Keratinocyte (primary cell): Measurements from ENCODE around the gene UVSSA. TPM values are rescaled to one million over a fixed set of nuclear protein-coding genes. Genes with fewer than 3 reads are reported as not detected.

Source experiments
- DNase-seq: peaks from one replicate; pipeline ENCODE4 v3.0.0-alpha.2; 2011; ENCODE audit warnings: low read depth, missing footprints, low spot score
- FAIRE-seq: peaks from 2 replicates; lab custom pipeline; 2011; peaks lifted over from hg19 to GRCh38; lab: Jason Lieb, UNC
- H2AFZ ChIP-seq: 2 replicates; pipeline ENCODE4 v1.6.0; 2012; ENCODE audit warnings: low read length, control low read depth, inconsistent platforms; ENCODE audit not compliant: control insufficient read depth
- H3K27ac ChIP-seq: 2 replicates; pipeline ENCODE4 v1.5.1; 2011; ENCODE audit warnings: low read length; ENCODE audit not compliant: control insufficient read depth, insufficient read depth
- H3K27me3 ChIP-seq: 3 replicates; pipeline ENCODE4 v1.6.0; 2011; ENCODE audit warnings: low read length; ENCODE audit not compliant: control insufficient read depth, insufficient read depth; ENCODE audit errors: extremely low read depth
- H3K36me3 ChIP-seq, 2 experiments: 2 replicates in 1 of 2; 3 replicates in 1 of 2; pipeline ENCODE4 v1.5.1; 2011; ENCODE audit warnings: low read length in 2 of 2, mild to moderate bottlenecking in 1 of 2; ENCODE audit not compliant: control insufficient read depth in 2 of 2, insufficient read depth in 2 of 2; ENCODE audit errors: extremely low read depth in 1 of 2
- H3K4me1 ChIP-seq: 3 replicates; pipeline ENCODE4 v1.5.1; 2011; ENCODE audit warnings: low read length; ENCODE audit not compliant: control insufficient read depth, insufficient read depth; ENCODE audit errors: extremely low read depth
- H3K4me2 ChIP-seq: 3 replicates; pipeline ENCODE4 v1.6.0; 2011; ENCODE audit warnings: low read depth, low read length; ENCODE audit not compliant: control insufficient read depth, insufficient read depth; ENCODE audit errors: extremely low read depth
- H3K4me3 ChIP-seq, 3 experiments: fragments of 200-600 bp in 1 of 3; sonication (generic) in 1 of 3; 2 replicates in 2 of 3; 3 replicates in 1 of 3; pipeline ENCODE4 v1.5.1; 2011 to 2016; ENCODE audit warnings: low read length in 3 of 3, mild to moderate bottlenecking in 3 of 3, control low read depth in 2 of 3, inconsistent platforms in 1 of 3, low read depth in 1 of 3, mixed read lengths in 1 of 3, mixed run types in 1 of 3, moderate library complexity in 1 of 3; ENCODE audit not compliant: control insufficient read depth in 2 of 3, insufficient read depth in 2 of 3; ENCODE audit errors: extremely low read depth in 1 of 3
- H3K79me2 ChIP-seq: 2 replicates; pipeline ENCODE4 v1.6.0; 2012; ENCODE audit warnings: low read length; ENCODE audit not compliant: control insufficient read depth, insufficient read depth
- H3K9ac ChIP-seq: 3 replicates; pipeline ENCODE4 v1.6.0; 2011; ENCODE audit warnings: low read length; ENCODE audit not compliant: control insufficient read depth, insufficient read depth; ENCODE audit errors: extremely low read depth
- H3K9me1 ChIP-seq: 3 replicates; pipeline ENCODE4 v1.6.0; 2011; ENCODE audit warnings: low read length; ENCODE audit not compliant: control insufficient read depth, insufficient read depth; ENCODE audit errors: extremely low read depth
- H3K9me3 ChIP-seq: 2 replicates; pipeline ENCODE4 v1.5.1; 2012; ENCODE audit warnings: low read depth, low read length; ENCODE audit not compliant: control insufficient read depth
- H4K20me1 ChIP-seq: 3 replicates; pipeline ENCODE4 v1.6.0; 2011; ENCODE audit warnings: low read length; ENCODE audit not compliant: control insufficient read depth, insufficient read depth; ENCODE audit errors: extremely low read depth
- EZH2 ChIP-seq: IDR thresholded peaks from one replicate; pipeline ENCODE4 v1.6.1; 2012; ENCODE audit warnings: inconsistent platforms, mild to moderate bottlenecking, low read length, moderate library complexity
- dilution Hi-C: fragments of 300-500 bp; cut with MboI; formaldehyde crosslinking; loops from one replicate; pipeline ENCODE4 v1.7.0; 2020; ENCODE audit warnings: low sequenced_read_pairs; ENCODE audit not compliant: extremely low pct_ligation_motif_present
- polyA plus RNA-seq, 5 experiments: library from polyadenylated mRNA; depleted of rRNA in 3 of 5; stranded (reverse) in 3 of 5; stranded (forward) in 1 of 5; unstranded in 1 of 5; fragments of >200 nt; gene quantifications; 1 replicate in 1 of 5; 2 replicates in 3 of 5; 3 replicates in 1 of 5; pipeline versions ENCODE4 v1.2.1 to v1.2.3, GENCODE V29; 2011 to 2012; ENCODE audit warnings: missing spikeins in 2 of 5, low read depth in 1 of 5, low replicate concordance in 1 of 5
- TF ChIP-seq, protein P1 (sequence below), 3 experiments: IDR thresholded peaks in 1 of 3; conservative IDR thresholded peaks in 1 of 3; optimal IDR thresholded peaks in 1 of 3; 2 replicates in 2 of 3; 3 replicates in 1 of 3; pipeline versions ENCODE3 to v1.5.1; 2011; ENCODE audit warnings: low read length in 3 of 3, mild to moderate bottlenecking in 3 of 3, moderate library complexity in 2 of 3, control low read depth in 1 of 3, inconsistent platforms in 1 of 3; ENCODE audit not compliant: insufficient read depth in 2 of 3; ENCODE audit errors: extremely low read depth in 1 of 3

The UVSSA gene
- polyA plus RNA-seq, 1 donor (not counting 4 experiments of a cell fraction or from before 2014, with no cell fraction given) = 4.7 TPM

- FAIRE-seq = no peak
- Histone ChIP-seq H2AFZ (no peak overlapping the region), H4K20me1 (peaks cover 2% of the 10 kb centered on the region), H3K27me3 (peaks cover 35% of the 10 kb centered on the region), H3K4me2 (no peak overlapping the region), H3K9me1 (no peaks in the 10 kb centered on the region), H3K9ac (no peak overlapping the region), H3K9me3 (no peaks in the 10 kb centered on the region), H3K27ac (no peak overlapping the region), H3K36me3 (no peaks in the 10 kb centered on the region), H3K79me2 (no peaks in the 10 kb centered on the region), H3K4me3 (no peak overlapping the region), H3K4me1 (no peaks in the 10 kb centered on the region)
- no peak for TF ChIP-seq EZH2
- TF ChIP-seq, protein P1, sequence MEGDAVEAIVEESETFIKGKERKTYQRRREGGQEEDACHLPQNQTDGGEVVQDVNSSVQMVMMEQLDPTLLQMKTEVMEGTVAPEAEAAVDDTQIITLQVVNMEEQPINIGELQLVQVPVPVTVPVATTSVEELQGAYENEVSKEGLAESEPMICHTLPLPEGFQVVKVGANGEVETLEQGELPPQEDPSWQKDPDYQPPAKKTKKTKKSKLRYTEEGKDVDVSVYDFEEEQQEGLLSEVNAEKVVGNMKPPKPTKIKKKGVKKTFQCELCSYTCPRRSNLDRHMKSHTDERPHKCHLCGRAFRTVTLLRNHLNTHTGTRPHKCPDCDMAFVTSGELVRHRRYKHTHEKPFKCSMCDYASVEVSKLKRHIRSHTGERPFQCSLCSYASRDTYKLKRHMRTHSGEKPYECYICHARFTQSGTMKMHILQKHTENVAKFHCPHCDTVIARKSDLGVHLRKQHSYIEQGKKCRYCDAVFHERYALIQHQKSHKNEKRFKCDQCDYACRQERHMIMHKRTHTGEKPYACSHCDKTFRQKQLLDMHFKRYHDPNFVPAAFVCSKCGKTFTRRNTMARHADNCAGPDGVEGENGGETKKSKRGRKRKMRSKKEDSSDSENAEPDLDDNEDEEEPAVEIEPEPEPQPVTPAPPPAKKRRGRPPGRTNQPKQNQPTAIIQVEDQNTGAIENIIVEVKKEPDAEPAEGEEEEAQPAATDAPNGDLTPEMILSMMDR (optimal IDR thresholded peaks at IDR 0.05 in 1 of 3, IDR thresholded peaks at IDR 0.05 in 1 of 3, conservative IDR thresholded peaks at IDR 0.05 in 1 of 3; ENCODE audit: extremely low read depth in 1 of 3, insufficient read depth in 2 of 3, low read length in 3 of 3) = no peak
- no peak for DNase-seq
- dilution Hi-C loops = loop anchor here (25.0 kb wide), 1 partner anchor 220 kb away; no protein-coding TSS in a partner anchor
These were observed 69.9 kb downstream of the UVSSA start for GRCh38 chr4:1416948-1417260.

- TF ChIP-seq EZH2 = no peak
- TF ChIP-seq, protein P1 (optimal IDR thresholded peaks at IDR 0.05 in 1 of 3, IDR thresholded peaks at IDR 0.05 in 1 of 3, conservative IDR thresholded peaks at IDR 0.05 in 1 of 3; ENCODE audit: extremely low read depth in 1 of 3, insufficient read depth in 2 of 3, low read length in 3 of 3) = no peak
- Histone ChIP-seq H3K27me3 (peaks cover 29% of the 10 kb centered on the region), H2AFZ (no peak overlapping the region), H3K4me3 (no peak overlapping the region), H3K9ac (no peak overlapping the region), H3K27ac (no peak overlapping the region), H3K9me3 (no peaks in the 10 kb centered on the region), H3K9me1 (no peaks in the 10 kb centered on the region), H3K79me2 (no peaks in the 10 kb centered on the region), H4K20me1 (peaks cover 2% of the 10 kb centered on the region), H3K4me1 (no peaks in the 10 kb centered on the region), H3K4me2 (no peak overlapping the region), H3K36me3 (no peaks in the 10 kb centered on the region)
- FAIRE-seq (no peak), DNase-seq (no peak)
- dilution Hi-C loops = loop anchor here (25.0 kb wide), 1 partner anchor 220 kb away; no protein-coding TSS in a partner anchor
These were observed 70.7 kb downstream of the UVSSA start for GRCh38 chr4:1417522-1418390.
